Measurements from ENCODE around the gene PDE1C. TPM values are rescaled to one million over a fixed set of nuclear protein-coding genes. Genes with fewer than 3 reads are reported as not detected.

Gene PDE1C
- total and polyA plus RNA-seq, 2 donors, result 2.4 to 3.1 TPM

- no peaks in the 10 kb centered on the region for H3K36me3 ChIP-seq (ENCODE audit: control insufficient read depth in 2 of 2, insufficient read depth in 2 of 2, low read length in 1 of 2)
- WGBS, result 90% methylated on average over 4 of the region's 4 CpGs
- no peak overlapping the region for H3K27ac ChIP-seq (ENCODE audit: low read depth in 1 of 2, low read length in 1 of 2)
- no peak overlapping the region for H3K4me3 ChIP-seq (ENCODE audit: low read length in 2 of 2)
- no peak for DNase-seq (ENCODE audit: low read depth in 6 of 9, low spot score in 9 of 9)
- H3K4me1 ChIP-seq (ENCODE audit: control insufficient read depth in 2 of 2, insufficient read depth in 2 of 2, low read length in 2 of 2), result no peaks in the 10 kb centered on the region
- H3K27me3 ChIP-seq (ENCODE audit: control insufficient read depth in 2 of 2, insufficient read depth in 1 of 2, low read length in 1 of 2), result no peaks in the 10 kb centered on the region
- H3K9me3 ChIP-seq (ENCODE audit: control insufficient read depth in 2 of 2, insufficient read depth in 1 of 2, low read length in 1 of 2), result no peaks in the 10 kb centered on the region
These were observed 305.7 kb downstream of the PDE1C start for GRCh38 chr7:31764462-31764861.

DNA sequence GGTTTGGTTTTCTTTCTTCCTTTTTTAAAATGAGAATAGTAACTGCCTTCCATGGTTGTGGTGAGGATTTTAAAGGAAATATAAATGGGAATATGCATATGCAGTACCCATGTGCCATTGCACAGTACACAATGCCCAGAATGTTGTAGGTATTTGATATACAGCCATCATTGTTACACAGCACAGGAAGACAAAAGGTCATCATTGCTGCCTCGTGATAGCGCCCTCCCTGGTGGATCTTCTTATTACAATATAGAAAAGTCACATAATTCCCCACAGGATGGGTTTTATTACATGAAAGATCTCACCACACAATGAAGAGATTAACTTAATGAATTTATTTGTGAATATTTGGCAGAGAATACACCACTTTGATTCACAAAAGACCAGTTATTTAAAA is 306.7 kb downstream of the PDE1C start:
- H3K4me3 ChIP-seq (ENCODE audit: low read length in 2 of 2), result no peak overlapping the region
- DNase-seq (ENCODE audit: low read depth in 6 of 9, low spot score in 9 of 9), result no peak
- H3K9me3 ChIP-seq (ENCODE audit: control insufficient read depth in 2 of 2, insufficient read depth in 1 of 2, low read length in 1 of 2), result no peaks in the 10 kb centered on the region
- WGBS, result 25% methylated on average over 2 of the region's 2 CpGs
- H3K27ac ChIP-seq (ENCODE audit: low read depth in 1 of 2, low read length in 1 of 2), result no peak overlapping the region
- H3K27me3 ChIP-seq (ENCODE audit: control insufficient read depth in 2 of 2, insufficient read depth in 1 of 2, low read length in 1 of 2), result no peaks in the 10 kb centered on the region
- H3K4me1 ChIP-seq (ENCODE audit: control insufficient read depth in 2 of 2, insufficient read depth in 2 of 2, low read length in 2 of 2), result no peaks in the 10 kb centered on the region
- H3K36me3 ChIP-seq (ENCODE audit: control insufficient read depth in 2 of 2, insufficient read depth in 2 of 2, low read length in 1 of 2), result no peaks in the 10 kb centered on the region

DNA sequence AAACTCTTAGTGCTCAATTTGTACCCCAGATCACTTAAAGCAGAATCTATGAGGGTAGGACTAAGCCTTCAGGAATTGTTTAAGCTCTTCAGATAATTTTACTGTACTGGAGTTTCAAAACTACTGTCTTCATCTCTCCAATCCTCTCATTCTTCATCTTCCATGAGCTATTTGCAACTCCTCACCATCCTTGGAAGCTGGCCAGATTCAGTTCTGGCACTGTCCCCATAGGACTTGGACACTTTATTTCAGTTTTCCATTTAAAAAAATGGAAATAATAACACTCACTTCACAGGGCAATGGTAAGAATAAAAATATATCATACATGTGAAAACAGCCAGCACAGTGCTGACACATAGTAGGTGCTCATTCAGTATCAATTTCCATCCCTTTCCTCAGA is 308.6 kb downstream of the PDE1C start:
- Histone ChIP-seq H3K4me3 (ENCODE audit: low read length in 2 of 2) (no peak overlapping the region), H3K36me3 (ENCODE audit: control insufficient read depth in 2 of 2, insufficient read depth in 2 of 2, low read length in 1 of 2) (no peaks in the 10 kb centered on the region), H3K9me3 (ENCODE audit: control insufficient read depth in 2 of 2, insufficient read depth in 1 of 2, low read length in 1 of 2) (no peaks in the 10 kb centered on the region), H3K4me1 (ENCODE audit: control insufficient read depth in 2 of 2, insufficient read depth in 2 of 2, low read length in 2 of 2) (no peaks in the 10 kb centered on the region), H3K27me3 (ENCODE audit: control insufficient read depth in 2 of 2, insufficient read depth in 1 of 2, low read length in 1 of 2) (no peaks in the 10 kb centered on the region), H3K27ac (ENCODE audit: low read depth in 1 of 2, low read length in 1 of 2) (no peak overlapping the region)
- DNase-seq (ENCODE audit: low read depth in 6 of 9, low spot score in 9 of 9), result no peak

GRCh38 chr7:31758755-31759154 is 311.5 kb downstream of the PDE1C start:
- WGBS, result 63% methylated on average over 3 of the region's 3 CpGs
- H3K9me3 ChIP-seq (ENCODE audit: control insufficient read depth in 2 of 2, insufficient read depth in 1 of 2, low read length in 1 of 2), result no peaks in the 10 kb centered on the region

DNA sequence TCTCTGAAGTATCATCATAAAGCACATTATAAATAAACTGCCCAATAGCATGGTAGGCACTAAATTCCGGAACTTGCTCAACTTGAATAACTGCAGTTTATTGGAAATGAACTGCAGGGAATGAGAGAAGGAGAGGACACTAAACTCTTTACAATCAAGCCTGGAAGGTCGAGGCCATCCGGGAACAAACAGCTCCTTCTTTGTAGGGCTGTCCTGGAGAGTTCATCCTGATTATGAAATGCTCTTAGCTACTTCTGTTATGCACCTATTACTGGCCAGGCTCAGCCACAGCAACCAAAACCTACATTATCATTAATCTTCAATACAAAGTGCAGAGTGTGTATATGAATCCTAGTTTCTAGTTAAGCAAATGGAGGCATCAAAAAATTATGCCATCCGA is 318.5 kb downstream of the PDE1C start:
- WGBS, result 97% methylated on average over 4 of the region's 4 CpGs
- no peaks in the 10 kb centered on the region for H3K9me3 ChIP-seq (ENCODE audit: control insufficient read depth in 2 of 2, insufficient read depth in 1 of 2, low read length in 1 of 2)
- H3K36me3 ChIP-seq (ENCODE audit: control insufficient read depth in 2 of 2, insufficient read depth in 2 of 2, low read length in 1 of 2), result no peaks in the 10 kb centered on the region
- H3K27ac ChIP-seq (ENCODE audit: low read depth in 1 of 2, low read length in 1 of 2), result no peak overlapping the region
- no peaks in the 10 kb centered on the region for H3K27me3 ChIP-seq (ENCODE audit: control insufficient read depth in 2 of 2, insufficient read depth in 1 of 2, low read length in 1 of 2)
- no peaks in the 10 kb centered on the region for H3K4me1 ChIP-seq (ENCODE audit: control insufficient read depth in 2 of 2, insufficient read depth in 2 of 2, low read length in 2 of 2)
- no peak overlapping the region for H3K4me3 ChIP-seq (ENCODE audit: low read length in 2 of 2)
- DNase-seq (ENCODE audit: low read depth in 6 of 9, low spot score in 9 of 9), result no peak

More at GRCh38 chr7:31758755-31759154, 311.5 kb downstream of the PDE1C start:
- Histone ChIP-seq H3K4me3 (ENCODE audit: low read length in 2 of 2) (no peak overlapping the region), H3K4me1 (ENCODE audit: control insufficient read depth in 2 of 2, insufficient read depth in 2 of 2, low read length in 2 of 2) (no peaks in the 10 kb centered on the region), H3K36me3 (ENCODE audit: control insufficient read depth in 2 of 2, insufficient read depth in 2 of 2, low read length in 1 of 2) (no peaks in the 10 kb centered on the region), H3K27ac (ENCODE audit: low read depth in 1 of 2, low read length in 1 of 2) (no peak overlapping the region), H3K27me3 (ENCODE audit: control insufficient read depth in 2 of 2, insufficient read depth in 1 of 2, low read length in 1 of 2) (no peaks in the 10 kb centered on the region)
- no peak for DNase-seq (ENCODE audit: low read depth in 6 of 9, low spot score in 9 of 9)

DNA sequence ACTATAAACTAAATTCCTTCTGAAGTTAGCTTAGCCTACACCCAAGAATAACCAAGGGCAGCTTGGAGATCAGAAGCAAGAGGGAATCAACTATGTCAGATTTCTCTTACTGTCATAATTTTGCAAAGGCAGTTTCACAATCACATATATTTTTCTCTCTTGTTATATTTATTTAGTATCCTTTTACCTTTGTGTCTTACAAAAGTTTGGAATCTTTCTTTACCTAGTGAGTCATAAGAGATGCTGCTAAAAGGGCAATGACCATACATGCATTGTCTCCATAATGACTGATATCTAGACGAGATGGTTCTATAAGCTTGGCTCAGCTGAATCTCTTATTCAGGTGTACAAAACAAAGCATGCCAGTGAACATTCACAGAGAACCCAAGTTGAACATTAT is 322.1 kb downstream of the PDE1C start:
- 93% methylated on average over 1 of the region's 1 CpG for WGBS

DNA sequence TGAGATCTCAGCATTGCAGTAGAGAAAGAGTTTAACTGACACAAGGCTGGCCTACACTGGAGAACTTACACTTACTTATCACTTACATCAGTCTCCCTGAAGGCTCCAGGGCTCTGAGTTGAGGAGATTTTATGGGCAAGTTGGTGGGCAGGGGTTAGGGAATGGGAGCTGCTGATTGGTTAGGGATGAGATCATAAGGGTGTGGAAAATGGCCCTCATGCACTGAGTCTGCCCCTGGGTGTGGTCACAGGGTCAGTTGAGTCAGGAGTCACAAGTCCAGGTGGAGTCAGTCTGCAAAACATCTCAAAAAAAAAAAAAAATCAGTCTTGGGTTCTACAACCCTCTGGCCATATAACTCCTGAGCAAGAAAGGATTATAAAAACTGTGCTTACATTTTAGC is 322.7 kb downstream of the PDE1C start:
- Histone ChIP-seq H3K27ac (ENCODE audit: low read depth in 1 of 2, low read length in 1 of 2) (no peak overlapping the region), H3K9me3 (ENCODE audit: control insufficient read depth in 2 of 2, insufficient read depth in 1 of 2, low read length in 1 of 2) (no peaks in the 10 kb centered on the region), H3K27me3 (ENCODE audit: control insufficient read depth in 2 of 2, insufficient read depth in 1 of 2, low read length in 1 of 2) (no peaks in the 10 kb centered on the region), H3K36me3 (ENCODE audit: control insufficient read depth in 2 of 2, insufficient read depth in 2 of 2, low read length in 1 of 2) (no peaks in the 10 kb centered on the region), H3K4me3 (ENCODE audit: low read length in 2 of 2) (no peak overlapping the region), H3K4me1 (ENCODE audit: control insufficient read depth in 2 of 2, insufficient read depth in 2 of 2, low read length in 2 of 2) (no peaks in the 10 kb centered on the region)
- no peak for DNase-seq (ENCODE audit: low read depth in 6 of 9, low spot score in 9 of 9)

More for the DNA sequence above, 322.1 kb downstream of the PDE1C start:
- DNase-seq (ENCODE audit: low read depth in 6 of 9, low spot score in 9 of 9), result no peak
- Histone ChIP-seq H3K4me1 (ENCODE audit: control insufficient read depth in 2 of 2, insufficient read depth in 2 of 2, low read length in 2 of 2) (no peaks in the 10 kb centered on the region), H3K36me3 (ENCODE audit: control insufficient read depth in 2 of 2, insufficient read depth in 2 of 2, low read length in 1 of 2) (no peaks in the 10 kb centered on the region), H3K9me3 (ENCODE audit: control insufficient read depth in 2 of 2, insufficient read depth in 1 of 2, low read length in 1 of 2) (no peaks in the 10 kb centered on the region), H3K27ac (ENCODE audit: low read depth in 1 of 2, low read length in 1 of 2) (no peak overlapping the region), H3K4me3 (ENCODE audit: low read length in 2 of 2) (no peak overlapping the region), H3K27me3 (ENCODE audit: control insufficient read depth in 2 of 2, insufficient read depth in 1 of 2, low read length in 1 of 2) (no peaks in the 10 kb centered on the region)

- no peaks in the 10 kb centered on the region for H3K27me3 ChIP-seq (ENCODE audit: control insufficient read depth in 2 of 2, insufficient read depth in 1 of 2, low read length in 1 of 2)
- no peaks in the 10 kb centered on the region for H3K9me3 ChIP-seq (ENCODE audit: control insufficient read depth in 2 of 2, insufficient read depth in 1 of 2, low read length in 1 of 2)
- H3K4me1 ChIP-seq (ENCODE audit: control insufficient read depth in 2 of 2, insufficient read depth in 2 of 2, low read length in 2 of 2), result no peaks in the 10 kb centered on the region
- WGBS, result 3% methylated on average over 4 of the region's 4 CpGs
- H3K36me3 ChIP-seq (ENCODE audit: control insufficient read depth in 2 of 2, insufficient read depth in 2 of 2, low read length in 1 of 2), result no peaks in the 10 kb centered on the region
- H3K4me3 ChIP-seq (ENCODE audit: low read length in 2 of 2), result no peak overlapping the region
- DNase-seq (ENCODE audit: low read depth in 6 of 9, low spot score in 9 of 9), result peak in 8 of 9 donors; percentile 3 to 59 (median 28)
- H3K27ac ChIP-seq (ENCODE audit: low read depth in 1 of 2, low read length in 1 of 2), result no peak overlapping the region
These were observed 325.8 kb downstream of the PDE1C start for GRCh38 chr7:31744294-31744874.

DNA sequence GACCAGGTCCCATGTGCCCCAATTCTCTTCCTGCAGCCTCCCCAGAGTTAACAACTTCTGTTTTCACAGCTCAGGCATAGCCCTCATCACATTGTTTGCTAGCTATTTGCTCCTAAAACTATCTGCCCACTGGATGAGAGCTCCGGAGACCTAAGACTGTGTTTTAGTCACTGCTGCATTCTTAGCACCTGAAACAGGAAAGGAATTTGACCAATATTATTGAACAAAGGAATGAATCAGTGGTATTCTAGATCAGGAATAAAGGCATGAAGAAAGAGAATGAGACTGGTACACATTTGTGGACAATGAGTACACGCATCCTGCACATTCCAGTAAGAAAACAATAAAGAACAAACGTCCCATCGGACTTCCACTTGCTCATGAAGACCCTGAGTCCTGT is 328.4 kb downstream of the PDE1C start:
- no peaks in the 10 kb centered on the region for H3K27me3 ChIP-seq (ENCODE audit: control insufficient read depth in 2 of 2, insufficient read depth in 1 of 2, low read length in 1 of 2)
- no peaks in the 10 kb centered on the region for H3K36me3 ChIP-seq (ENCODE audit: control insufficient read depth in 2 of 2, insufficient read depth in 2 of 2, low read length in 1 of 2)
- no peak overlapping the region for H3K27ac ChIP-seq (ENCODE audit: low read depth in 1 of 2, low read length in 1 of 2)
- no peak overlapping the region for H3K4me3 ChIP-seq (ENCODE audit: low read length in 2 of 2)
- H3K4me1 ChIP-seq (ENCODE audit: control insufficient read depth in 2 of 2, insufficient read depth in 2 of 2, low read length in 2 of 2), result no peaks in the 10 kb centered on the region
- DNase-seq (ENCODE audit: low read depth in 6 of 9, low spot score in 9 of 9), result no peak
- no peaks in the 10 kb centered on the region for H3K9me3 ChIP-seq (ENCODE audit: control insufficient read depth in 2 of 2, insufficient read depth in 1 of 2, low read length in 1 of 2)
- 95% methylated on average over 4 of the region's 4 CpGs for WGBS
